ENCODE data around the gene TRABD2B.

The TRABD2B gene

DNA sequence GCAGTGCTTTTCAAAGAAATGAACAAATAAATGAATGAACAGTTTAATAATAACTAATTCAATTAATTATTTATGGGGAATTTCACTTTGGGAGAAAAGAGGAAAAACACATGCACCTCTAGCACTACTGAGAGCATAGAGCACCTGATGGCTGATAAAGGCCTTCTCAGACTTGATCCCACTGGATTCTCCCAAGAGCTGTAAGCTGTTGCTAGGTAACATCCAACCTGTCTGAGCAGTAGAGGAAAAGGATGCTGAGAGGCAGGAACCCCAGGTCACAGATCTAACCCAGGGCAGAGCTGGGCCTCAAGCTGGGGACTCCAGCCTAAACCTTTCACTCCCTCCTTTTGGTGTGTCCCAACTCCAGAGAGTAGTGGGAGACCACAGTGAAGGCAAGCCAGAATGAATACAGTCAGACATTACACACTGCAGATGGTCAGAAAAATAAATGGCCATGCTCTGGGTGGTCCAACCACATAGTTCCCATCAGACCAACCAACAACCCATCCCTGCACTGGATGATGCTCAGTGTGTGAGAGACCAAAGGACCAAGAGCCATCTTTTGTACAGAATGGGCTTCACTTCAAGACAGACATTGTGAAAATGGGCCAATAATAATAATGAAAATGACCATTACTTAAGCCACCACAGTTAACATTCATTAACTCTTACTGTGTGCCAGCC, 15.4 kb downstream of the TRABD2B start:
- TF ChIP-seq, protein P1, sequence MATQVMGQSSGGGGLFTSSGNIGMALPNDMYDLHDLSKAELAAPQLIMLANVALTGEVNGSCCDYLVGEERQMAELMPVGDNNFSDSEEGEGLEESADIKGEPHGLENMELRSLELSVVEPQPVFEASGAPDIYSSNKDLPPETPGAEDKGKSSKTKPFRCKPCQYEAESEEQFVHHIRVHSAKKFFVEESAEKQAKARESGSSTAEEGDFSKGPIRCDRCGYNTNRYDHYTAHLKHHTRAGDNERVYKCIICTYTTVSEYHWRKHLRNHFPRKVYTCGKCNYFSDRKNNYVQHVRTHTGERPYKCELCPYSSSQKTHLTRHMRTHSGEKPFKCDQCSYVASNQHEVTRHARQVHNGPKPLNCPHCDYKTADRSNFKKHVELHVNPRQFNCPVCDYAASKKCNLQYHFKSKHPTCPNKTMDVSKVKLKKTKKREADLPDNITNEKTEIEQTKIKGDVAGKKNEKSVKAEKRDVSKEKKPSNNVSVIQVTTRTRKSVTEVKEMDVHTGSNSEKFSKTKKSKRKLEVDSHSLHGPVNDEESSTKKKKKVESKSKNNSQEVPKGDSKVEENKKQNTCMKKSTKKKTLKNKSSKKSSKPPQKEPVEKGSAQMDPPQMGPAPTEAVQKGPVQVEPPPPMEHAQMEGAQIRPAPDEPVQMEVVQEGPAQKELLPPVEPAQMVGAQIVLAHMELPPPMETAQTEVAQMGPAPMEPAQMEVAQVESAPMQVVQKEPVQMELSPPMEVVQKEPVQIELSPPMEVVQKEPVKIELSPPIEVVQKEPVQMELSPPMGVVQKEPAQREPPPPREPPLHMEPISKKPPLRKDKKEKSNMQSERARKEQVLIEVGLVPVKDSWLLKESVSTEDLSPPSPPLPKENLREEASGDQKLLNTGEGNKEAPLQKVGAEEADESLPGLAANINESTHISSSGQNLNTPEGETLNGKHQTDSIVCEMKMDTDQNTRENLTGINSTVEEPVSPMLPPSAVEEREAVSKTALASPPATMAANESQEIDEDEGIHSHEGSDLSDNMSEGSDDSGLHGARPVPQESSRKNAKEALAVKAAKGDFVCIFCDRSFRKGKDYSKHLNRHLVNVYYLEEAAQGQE (IDR thresholded peaks at IDR 0.05; ENCODE audit: insufficient read depth in 1 of 2, low read depth in 2 of 2, low read length in 2 of 2): no peak
- no peak for TF ChIP-seq TAF1 (IDR thresholded peaks at IDR 0.05; ENCODE audit: borderline replicate concordance, insufficient read depth, low read length)
- TF ChIP-seq SIN3A (IDR thresholded peaks at IDR 0.05; ENCODE audit: borderline replicate concordance, insufficient read depth, low read length): no peak
- TF ChIP-seq POLR2AphosphoS5 (IDR thresholded peaks at IDR 0.05; ENCODE audit: low read depth, low read length): no peak
- TF ChIP-seq FOXP2 (optimal IDR thresholded peaks at IDR 0.05; ENCODE audit: borderline replicate concordance, extremely low read depth, extremely low read length, insufficient read depth): no peak

DNA sequence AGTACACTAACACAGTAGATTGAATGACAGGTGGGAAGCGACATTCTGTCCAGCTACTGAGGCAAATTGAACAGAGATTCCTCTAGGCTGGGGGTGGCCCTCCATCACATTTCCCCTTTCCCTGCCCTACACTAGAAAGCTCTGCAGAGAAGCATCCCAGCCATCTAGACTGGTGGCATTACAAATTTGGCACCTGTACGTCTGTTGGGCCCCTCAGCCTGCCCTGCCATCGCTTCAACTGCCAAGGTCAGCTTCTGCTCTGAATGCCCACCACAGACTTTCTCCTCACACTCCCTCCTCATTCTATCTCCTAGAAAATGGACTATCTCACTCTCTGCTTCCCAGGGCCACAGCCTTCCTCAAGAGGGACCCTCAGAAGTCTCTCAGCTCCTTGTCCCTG, 16.7 kb downstream of the TRABD2B start:
- TF ChIP-seq, protein P1 (IDR thresholded peaks at IDR 0.05; ENCODE audit: insufficient read depth in 1 of 2, low read depth in 2 of 2, low read length in 2 of 2): no peak
- no peak for TF ChIP-seq FOXP2 (optimal IDR thresholded peaks at IDR 0.05; ENCODE audit: borderline replicate concordance, extremely low read depth, extremely low read length, insufficient read depth)
- no peak for TF ChIP-seq POLR2AphosphoS5 (IDR thresholded peaks at IDR 0.05; ENCODE audit: low read depth, low read length)
- no peak for TF ChIP-seq TAF1 (IDR thresholded peaks at IDR 0.05; ENCODE audit: borderline replicate concordance, insufficient read depth, low read length)
- TF ChIP-seq SIN3A (IDR thresholded peaks at IDR 0.05; ENCODE audit: borderline replicate concordance, insufficient read depth, low read length): no peak

DNA sequence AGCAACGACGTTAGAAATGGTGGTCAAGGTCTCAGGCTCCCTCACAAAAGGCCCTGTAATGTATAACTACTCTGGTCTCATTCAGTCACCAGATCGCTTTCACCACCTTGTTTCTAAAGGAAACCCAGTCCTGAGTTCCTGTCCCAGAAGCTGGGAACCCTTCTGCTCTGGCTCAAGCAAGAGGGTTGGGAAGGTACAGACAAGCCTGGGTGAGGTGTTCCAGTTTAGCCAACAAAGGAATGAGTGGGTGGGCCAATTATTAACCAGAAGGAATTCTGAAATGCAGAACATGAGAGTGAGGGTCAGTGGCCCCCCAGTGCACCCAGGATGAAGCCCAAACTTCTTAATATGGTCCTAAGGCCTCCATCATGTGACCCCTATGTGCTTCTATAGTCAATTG, 17.5 kb downstream of the TRABD2B start:
- TF ChIP-seq, protein P1 (IDR thresholded peaks at IDR 0.05; ENCODE audit: insufficient read depth in 1 of 2, low read depth in 2 of 2, low read length in 2 of 2): no peak
- TF ChIP-seq FOXP2 (optimal IDR thresholded peaks at IDR 0.05; ENCODE audit: borderline replicate concordance, extremely low read depth, extremely low read length, insufficient read depth) (no peak), POLR2AphosphoS5 (IDR thresholded peaks at IDR 0.05; ENCODE audit: low read depth, low read length) (no peak), TAF1 (IDR thresholded peaks at IDR 0.05; ENCODE audit: borderline replicate concordance, insufficient read depth, low read length) (no peak), SIN3A (IDR thresholded peaks at IDR 0.05; ENCODE audit: borderline replicate concordance, insufficient read depth, low read length) (no peak)

DNA sequence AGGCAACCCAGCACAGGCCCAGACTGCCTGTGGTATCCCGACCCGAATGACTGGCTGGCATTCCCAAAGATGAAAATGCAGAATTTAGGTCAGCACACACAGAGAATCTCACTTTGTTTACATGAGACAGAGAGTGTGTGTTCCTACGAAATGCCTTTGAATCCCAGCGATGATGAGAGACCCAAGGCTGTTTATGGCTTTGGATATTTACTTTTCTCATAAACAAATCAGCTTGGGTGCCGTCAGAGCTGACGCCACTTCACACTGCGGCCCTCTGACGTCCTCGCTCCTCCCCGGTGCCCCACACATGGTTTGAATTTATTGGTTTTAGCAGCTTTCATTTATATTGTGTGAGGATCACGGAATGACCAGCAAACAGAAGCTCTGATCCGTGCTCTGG, 18.7 kb downstream of the TRABD2B start:
- TF ChIP-seq TAF1 (IDR thresholded peaks at IDR 0.05; ENCODE audit: borderline replicate concordance, insufficient read depth, low read length) (no peak), FOXP2 (optimal IDR thresholded peaks at IDR 0.05; ENCODE audit: borderline replicate concordance, extremely low read depth, extremely low read length, insufficient read depth) (no peak), POLR2AphosphoS5 (IDR thresholded peaks at IDR 0.05; ENCODE audit: low read depth, low read length) (no peak), SIN3A (IDR thresholded peaks at IDR 0.05; ENCODE audit: borderline replicate concordance, insufficient read depth, low read length) (no peak)
- TF ChIP-seq, protein P1 (IDR thresholded peaks at IDR 0.05; ENCODE audit: insufficient read depth in 1 of 2, low read depth in 2 of 2, low read length in 2 of 2): no peak

All from PFSK-1 (cell line).